Breast epithelium (tissue), 3 donors: Measurements from ENCODE around the gene C5.

Experiments
- POLR2A ChIP-seq: fragments of 450-650 bp; IDR thresholded peaks from one replicate; pipeline ENCODE4 v1.6.1; 2016; ENCODE audit warnings: antibody characterized with exemption, mild to moderate bottlenecking, moderate library complexity
- POLR2AphosphoS5 ChIP-seq, 3 donors: sonication (generic); formaldehyde crosslinking; IDR thresholded peaks; one replicate each; pipeline ENCODE4 v1.6.1; 2017; ENCODE audit warnings: antibody characterized with exemption in 3 of 3
- TF ChIP-seq, protein P1 (sequence below), 3 donors: fragments of 450-650 bp; IDR thresholded peaks; one replicate each; pipeline ENCODE4 v1.5.1; 2016 to 2017; ENCODE audit warnings: antibody characterized with exemption in 3 of 3, mild to moderate bottlenecking in 3 of 3, moderate library complexity in 3 of 3

- TF ChIP-seq, protein P1, sequence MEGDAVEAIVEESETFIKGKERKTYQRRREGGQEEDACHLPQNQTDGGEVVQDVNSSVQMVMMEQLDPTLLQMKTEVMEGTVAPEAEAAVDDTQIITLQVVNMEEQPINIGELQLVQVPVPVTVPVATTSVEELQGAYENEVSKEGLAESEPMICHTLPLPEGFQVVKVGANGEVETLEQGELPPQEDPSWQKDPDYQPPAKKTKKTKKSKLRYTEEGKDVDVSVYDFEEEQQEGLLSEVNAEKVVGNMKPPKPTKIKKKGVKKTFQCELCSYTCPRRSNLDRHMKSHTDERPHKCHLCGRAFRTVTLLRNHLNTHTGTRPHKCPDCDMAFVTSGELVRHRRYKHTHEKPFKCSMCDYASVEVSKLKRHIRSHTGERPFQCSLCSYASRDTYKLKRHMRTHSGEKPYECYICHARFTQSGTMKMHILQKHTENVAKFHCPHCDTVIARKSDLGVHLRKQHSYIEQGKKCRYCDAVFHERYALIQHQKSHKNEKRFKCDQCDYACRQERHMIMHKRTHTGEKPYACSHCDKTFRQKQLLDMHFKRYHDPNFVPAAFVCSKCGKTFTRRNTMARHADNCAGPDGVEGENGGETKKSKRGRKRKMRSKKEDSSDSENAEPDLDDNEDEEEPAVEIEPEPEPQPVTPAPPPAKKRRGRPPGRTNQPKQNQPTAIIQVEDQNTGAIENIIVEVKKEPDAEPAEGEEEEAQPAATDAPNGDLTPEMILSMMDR (IDR thresholded peaks at IDR 0.05) = no peak
- TF ChIP-seq POLR2AphosphoS5 (IDR thresholded peaks at IDR 0.05) (no peak), POLR2A (no peak)
Observed at GRCh38 chr9:120912958-120913646, 137.0 kb downstream of the C5 start.
